Activated CD8-positive, alpha-beta memory T cell treated with anti-CD3 and anti-CD28 coated beads, Interleukin-2, amount 50 U/mL, for 24 hours (primary cell): ENCODE results near the gene ITK.

Experiments used
- DNase-seq: peaks from one replicate; pipeline ENCODE4 v3.0.0-alpha.2; 2020; ENCODE audit errors: extremely low read depth

The ITK gene

DNA sequence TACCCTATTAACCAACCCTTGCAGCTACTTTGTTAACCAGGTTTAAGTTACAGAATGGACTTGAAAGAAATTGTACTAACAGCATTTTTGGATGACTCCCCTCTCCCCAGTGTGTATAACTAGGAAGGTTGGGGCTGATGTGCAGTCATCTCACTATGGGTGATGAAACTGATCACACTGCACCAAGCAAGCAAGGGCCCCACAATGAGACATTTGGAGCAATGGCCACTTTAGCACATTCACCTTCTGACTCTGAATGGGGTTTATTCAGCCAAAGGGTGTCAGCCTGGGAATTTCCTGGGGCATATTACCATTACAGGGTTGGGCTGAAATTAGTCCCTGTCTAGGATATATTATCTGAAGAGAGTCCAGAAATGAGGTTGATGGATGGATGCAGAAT lies 66.6 kb downstream of the ITK start:
- no peak for DNase-seq

DNA sequence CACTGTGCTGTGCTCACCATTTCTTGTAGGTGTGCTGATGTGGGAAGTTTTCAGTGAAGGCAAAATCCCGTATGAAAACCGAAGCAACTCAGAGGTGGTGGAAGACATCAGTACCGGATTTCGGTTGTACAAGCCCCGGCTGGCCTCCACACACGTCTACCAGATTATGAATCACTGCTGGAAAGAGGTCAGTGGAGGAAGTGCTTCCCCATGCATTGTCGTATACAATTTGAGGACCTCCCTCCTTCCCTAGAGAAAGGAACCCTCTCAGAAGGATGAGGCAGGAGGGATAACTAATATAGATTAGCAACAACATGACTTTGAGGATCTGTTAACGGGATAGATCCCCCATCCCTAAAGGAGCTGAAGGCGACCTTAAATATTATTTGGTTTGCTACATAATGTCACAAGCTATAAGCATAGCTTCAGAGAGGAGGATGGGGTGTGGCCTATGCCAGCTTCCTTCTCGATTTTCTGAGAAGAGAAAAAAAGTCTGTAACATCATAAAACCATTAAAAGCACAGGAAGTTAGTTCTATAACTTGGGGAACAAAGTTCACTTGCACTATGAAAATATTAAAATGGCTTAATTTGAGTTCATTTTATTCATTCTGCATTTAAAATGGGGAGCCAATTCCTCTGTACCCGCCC lies 68.3 kb downstream of the ITK start:
- no peak for DNase-seq

DNA sequence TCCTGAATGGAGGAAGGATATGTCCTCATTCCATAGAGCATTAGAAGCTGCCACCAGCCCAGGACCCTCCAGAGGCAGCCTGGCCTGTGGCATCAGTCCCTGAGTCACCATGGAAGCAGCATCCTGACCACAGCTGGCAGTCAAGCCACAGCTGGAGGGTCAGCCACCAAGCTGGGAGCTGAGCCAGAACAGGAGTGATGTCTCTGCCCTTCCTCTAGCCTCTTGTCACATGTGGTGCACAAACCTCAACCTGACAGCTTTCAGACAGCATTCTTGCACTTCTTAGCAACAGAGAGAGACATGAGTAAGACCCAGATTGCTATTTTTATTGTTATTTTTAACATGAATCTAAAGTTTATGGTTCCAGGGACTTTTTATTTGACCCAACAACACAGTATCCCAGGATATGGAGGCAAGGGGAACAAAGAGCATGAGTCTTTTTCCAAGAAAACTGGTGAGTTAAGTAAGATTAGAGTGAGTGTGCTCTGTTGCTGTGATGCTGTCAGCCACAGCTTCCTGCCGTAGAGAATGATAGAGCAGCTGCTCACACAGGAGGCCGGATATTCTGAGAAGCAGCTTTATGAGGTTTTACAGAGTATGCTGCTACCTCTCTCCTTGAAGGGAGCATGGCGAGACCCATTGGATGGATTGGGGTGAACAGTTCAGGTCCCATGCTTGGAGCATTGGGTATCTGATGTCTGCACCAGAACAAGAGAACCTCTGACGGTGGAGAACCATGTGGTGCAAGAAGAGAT lies 72.2 kb downstream of the ITK start:
- DNase-seq: no peak

DNA sequence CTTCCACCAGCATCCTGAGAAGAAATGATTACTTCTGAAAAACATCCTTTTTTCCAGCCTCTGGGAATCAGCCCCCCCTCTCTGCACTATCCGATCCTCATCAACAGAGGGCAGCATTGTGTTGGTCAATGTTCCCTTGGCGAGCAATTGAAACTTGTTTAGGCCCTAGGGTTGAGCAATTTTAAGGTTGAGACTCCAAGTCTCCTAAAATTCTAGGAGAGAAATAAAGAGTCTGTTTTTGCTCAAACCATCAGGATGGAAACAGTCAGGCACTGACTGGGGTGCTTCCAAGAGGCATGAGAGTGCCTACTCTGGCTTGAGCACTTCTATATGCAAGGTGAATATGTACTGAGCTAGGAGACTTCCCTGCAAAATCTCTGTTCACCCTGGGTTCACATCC lies 72.9 kb downstream of the ITK start:
- no peak for DNase-seq

DNA sequence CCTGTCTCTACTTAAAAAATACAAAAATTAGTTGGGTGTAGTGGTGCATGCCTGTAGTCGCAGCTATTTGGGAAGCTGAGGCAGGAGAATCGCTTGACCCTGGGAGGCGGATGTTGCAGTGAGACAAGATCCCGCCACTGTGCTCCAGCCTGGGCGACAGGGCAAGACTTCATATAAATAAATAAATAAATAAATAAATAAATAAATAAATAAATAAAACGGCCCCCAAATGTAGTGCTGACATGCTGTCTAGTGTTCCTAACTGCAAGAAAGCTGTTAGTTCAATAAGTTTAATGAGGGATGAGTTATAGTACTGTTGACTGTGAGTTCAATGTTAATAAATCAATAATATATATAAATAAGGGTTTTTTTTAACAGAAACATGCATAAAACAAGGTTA lies 77.8 kb downstream of the ITK start:
- no peak for DNase-seq

DNA sequence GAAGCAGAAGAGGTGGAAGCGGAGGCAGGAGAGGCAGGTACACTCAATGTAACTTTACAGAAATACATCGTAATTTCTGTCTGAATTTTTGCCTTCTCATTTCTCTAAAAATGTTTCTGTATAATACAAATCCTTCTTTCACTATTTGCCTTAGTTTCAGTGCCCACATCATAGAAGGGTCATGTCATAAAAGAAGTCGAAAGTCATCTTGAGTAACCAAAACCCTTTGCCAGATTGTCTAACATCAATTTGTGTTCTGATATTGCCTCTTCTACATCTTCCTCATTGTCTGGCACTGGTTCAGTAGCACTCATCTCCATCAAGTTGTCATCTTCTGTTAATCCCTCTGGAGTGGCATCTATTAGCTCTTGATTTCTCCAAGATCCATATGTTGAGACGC lies 79.1 kb downstream of the ITK start:
- no peak for DNase-seq

DNA sequence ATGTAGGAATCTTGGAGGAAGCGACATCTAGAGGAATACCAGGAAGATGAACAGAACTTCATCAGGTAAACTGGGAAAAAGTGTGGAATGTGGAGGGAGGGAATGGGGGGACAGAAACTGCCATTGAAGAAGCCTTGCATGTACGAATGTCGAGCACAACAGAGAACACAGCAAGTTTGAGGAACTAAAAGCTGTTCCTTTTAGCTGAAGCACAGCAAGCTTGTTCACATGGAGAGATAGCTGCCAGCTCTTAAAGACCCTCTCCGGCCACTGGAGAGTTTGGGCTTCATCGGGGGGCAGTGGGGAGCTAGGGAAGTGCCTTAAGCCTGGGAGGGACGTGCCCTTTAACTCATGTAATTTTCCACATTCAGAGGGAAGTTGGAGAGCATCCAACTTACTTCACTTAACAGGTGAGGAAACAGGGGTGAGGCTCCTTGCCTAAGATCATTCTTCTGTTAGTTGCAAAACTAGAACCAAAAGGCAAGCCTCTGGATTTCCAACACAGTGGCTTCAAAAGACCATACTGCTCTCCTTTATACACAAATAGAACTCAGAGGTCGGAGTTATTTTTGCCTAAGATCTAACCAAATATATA lies 83.0 kb downstream of the ITK start:
- no peak for DNase-seq

DNA sequence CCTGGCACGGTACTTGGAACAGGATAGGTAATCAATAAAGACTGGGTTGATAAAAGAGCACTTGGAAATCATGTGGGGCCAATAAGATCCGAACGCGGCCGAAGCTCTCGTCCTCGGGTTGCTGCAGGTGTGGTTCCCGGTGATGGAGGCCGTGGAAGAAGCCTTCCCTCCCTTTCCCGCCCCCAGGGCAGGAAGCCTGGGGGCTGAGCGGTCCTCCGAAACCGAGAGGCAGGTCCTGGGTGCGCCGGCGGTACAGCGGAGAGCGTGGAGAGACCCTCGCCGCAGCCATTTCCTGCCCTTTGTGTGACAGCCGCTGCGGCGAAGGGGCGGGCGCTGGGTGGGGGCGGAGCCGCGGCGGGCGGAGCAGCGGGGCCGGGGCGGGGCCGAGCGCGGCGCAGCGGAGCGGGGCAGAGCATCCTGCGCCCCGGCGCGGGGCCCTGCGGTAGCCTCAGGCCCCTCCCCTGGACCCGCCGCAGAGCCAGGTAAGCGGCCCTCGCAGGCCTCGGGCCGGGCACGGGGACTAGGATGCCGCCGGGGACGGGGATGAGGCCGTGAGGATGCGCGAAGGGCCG lies 85.2 kb downstream of the ITK start, which contains the start of gene CYFIP2:
TSS of gene CYFIP2 (plus strand) at position 410 of the 572 bp plus-strand sequence. CDS start 19,239 bp downstream, outside the sequence.
- no peak for DNase-seq

DNA sequence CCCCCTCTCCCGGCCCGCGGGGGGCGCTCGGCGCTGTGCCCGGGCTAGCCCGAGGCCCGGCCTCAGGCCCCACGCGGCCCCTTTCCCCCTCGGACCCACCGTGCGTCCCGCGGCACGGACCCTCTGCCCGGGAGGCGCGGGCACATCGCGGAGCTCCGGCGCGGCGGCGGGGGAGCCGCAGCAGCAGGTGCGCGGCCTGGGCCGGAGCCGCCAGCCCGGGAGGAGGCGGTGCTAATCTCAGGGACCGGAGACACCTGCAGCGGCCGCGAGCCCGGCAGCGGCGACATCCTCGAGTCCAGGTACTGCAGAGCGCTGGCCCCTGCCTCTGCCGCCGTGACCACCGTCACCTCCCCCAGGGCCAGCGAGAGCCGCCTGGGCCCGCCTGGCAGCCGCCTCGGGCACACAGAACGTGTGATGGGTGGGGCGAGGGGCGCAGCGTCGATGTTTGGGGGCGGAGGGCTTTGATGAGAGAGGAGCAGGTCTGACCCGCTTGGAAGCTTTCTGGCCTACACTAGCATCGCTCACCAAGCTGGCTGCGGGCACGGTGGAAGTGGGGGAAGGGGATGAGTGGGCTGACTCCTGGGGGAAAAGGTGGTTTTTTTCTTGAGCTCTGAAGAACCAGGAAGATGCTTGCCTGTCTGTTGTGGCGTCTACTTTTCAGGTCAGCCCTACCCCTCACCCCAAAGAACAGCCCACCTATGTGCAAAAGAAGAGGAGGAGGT lies 85.8 kb downstream of the ITK start:
- DNase-seq: no peak

DNA sequence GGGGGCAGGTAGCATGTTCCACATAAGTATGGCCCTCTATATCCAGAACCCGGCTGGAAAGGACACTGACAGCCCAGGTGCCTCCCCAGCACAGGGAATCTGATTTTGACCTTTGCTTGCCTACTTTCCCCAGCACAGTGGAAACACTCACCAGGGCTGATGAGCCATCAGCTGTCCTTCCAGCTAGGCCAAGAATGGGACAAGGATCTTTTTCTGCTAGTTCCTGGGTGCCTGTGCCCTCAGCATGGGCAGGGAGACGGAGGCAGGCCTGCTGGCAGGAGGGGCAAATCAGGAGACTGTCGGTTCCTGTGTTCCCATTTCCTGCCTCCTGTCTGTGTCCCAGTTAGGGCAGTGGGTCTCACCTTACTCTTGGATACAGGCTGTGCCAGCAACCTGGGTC lies 86.4 kb downstream of the ITK start:
- no peak for DNase-seq

DNA sequence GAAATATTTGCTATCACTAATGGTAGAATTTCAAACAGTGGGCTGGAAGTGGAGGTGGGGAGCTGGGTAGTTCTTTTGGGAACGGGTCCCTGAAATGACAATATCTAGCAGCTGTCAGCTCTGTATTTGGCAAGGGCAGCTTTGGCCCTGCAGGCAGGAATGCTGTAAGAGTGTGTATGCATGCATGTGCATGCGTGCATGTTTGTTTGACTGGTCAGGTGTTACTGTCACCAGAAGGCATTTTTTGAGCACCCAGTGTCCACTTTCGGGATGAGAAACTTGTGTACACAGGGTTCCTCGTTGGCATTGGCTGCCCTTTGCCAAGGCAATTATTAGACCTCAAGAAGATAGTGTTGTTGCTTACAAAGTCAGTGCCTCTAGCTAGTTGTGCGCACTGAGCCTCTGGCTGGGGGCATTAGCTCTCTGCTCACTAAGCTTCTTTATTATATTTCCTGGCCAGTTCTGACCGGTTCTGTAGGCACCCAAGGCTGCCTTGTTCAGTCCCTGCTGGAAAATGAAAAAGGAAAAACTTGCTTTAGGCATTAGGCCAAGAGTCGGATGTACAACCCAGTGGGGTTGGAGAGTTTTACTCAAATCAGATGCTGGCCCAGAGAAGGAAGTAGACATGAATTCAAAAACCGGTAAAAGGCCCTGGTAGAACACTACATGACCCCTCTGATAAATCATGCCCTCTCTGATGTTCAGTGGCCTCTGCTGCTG lies 87.3 kb downstream of the ITK start:
- no peak for DNase-seq

DNA sequence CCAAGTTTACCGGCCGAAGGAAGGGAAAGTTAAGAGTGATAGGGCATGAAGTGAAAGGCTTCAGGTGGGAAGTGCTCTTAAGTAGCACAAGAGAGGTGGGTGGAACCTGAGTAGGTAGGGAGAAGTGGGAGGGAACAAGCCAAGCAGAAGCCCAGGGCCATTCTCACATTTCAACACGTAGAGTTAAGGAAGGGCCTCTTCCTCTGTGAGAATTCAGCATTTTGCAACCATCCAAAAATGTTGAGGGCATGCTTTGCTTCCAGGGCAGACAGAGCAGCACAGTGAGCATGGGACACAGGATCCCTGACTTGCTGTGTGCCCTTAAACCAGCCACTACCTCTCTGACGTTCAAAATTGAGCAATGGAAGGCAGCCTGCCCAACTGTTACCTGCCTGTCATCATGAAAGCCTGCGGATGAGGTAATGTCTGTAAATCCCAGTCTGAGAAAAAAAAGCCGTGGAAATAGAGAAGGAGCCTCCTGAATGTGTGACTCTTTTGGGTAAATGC lies 88.6 kb downstream of the ITK start:
- DNase-seq: no peak

DNA sequence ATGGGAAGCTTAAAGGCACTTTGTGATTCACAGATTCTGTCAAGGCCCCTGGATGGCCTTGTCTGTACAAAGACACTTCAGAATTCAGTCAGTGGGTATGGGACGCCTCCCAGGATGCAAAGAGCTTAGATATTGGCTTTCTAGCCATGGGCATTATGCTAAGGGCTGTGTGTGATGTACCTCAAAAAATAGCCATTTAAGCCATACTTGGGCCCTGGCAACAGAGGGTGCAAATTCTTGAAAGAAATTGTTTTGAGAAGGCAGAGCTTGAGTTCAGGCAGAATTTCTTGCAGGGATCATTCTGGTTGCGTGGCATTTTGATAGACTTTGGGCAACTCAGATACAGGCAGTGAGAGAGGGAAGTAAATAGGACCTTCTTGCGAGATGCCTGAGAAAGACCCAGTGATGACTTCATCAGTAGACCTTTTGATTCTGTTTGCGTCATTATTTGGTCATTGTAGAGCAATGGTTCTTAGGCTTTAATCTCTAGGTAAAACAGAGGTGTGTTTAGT lies 89.2 kb downstream of the ITK start:
- DNase-seq: no peak

DNA sequence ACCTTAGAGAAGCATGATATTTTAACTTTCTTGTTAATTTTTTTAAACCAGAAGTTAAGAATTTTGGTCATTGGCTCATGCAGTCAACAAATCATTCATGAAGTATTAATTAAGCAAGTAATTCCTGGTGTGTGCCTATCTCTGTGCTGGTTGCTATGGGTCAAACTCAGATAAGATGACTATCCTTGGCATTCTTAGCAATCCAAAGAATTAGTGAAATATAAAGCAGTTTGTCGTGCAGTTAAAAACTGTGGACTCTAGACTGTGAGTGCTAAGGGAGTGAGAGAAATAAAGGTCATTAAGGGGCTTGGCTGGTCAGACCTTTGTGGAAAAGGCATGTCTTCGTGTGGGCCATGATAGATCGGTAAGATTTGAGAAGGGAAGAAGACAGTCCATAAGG lies 90.1 kb downstream of the ITK start:
- DNase-seq: no peak

DNA sequence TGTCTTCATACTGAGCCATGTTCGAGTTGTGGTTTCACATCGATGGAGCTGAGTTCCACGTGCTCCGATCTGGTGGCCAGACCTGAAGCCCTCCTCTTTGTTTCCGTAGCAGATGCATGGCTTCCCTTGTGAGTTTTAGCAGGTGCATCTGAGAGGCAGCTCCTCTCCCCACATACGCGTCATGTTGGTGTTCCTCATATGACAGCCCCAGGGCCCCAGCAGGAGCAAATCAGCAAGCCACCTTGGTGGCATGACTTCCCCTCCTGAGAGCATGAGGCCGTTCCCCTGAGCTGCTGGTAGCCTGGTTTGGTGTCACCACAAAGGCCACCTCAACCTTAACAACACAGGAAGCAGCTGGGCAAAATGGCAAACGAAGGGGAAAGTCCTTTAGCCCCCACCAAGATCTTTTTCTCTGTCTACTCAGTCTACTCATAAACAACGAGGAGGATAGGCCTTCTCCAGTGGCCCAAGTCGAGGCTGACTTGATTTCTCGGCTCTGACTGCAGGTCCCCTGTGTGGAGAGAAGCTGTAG lies 91.2 kb downstream of the ITK start:
- DNase-seq: peak; percentile 70

DNA sequence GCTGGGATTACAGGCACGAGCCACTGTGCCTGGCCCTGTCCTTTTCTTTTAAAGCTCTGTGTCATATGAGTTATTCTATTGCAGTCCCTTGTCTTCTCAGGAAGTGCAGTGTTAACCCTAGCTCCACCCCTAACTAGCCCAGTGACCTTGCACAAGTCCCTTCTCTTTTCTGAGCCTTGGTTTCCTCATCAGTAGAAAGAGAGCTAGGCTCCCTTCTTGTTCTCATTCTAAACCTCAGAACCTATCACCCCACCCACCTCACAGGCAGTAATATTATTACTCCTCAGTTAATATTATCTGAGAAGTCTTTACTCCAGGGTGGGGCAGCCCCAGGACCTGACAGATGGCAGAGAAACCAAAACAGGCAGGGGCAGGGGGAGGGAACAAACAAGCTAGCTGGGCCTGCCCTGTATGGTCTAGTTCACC lies 92.5 kb downstream of the ITK start:
- no peak for DNase-seq

DNA sequence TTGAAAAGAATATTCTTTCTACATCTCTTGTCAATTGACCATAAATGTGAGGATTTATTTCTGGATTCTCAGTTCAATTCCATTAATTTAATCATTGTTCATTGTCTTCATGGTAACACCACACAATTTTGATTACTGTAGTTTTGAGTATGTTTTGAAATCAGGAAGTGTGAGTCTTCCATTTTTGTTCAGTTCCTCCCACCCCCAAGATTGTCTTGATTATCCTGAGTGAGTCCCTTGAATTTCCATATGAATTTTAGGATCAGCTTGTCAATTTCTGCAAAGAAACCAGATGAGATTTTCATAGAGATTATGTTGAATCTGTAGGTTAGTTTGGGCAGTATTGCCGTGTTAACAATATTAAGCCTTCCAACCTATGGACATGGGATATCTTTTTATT lies 94.8 kb downstream of the ITK start:
- DNase-seq: no peak

DNA sequence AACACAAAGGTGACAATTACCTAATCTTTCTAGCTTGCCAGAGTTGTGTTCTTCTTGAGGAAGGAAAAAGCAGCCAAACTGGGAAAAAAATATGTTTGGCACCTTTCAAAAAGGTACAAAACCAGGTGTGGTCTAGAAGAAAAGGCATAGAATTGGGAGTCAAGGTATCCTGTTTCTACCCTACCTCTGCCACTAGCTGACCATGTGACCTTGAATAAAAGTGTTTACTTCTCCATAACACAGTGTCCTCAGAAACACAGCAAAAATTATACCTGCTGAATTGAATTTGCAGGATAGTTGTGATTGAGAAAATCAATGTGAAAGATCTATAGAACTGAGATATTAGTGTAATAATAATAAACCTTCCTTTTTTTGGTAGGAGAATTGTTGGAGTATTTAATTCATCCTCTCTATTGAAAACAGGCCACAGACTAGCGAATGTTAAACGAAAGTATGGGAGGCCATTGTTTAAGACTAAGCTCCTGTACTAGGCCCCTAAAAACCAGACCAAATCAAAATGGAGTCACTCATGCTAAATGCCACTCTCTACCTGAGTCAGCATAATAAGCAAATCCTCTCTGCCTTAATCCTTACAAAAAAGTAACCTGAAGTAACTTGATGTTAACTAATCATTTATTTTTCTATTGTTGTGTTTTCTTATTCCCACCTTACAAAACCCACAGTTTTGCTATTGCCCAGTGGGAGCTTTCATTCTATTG lies 97.8 kb downstream of the ITK start:
- DNase-seq: no peak

DNA sequence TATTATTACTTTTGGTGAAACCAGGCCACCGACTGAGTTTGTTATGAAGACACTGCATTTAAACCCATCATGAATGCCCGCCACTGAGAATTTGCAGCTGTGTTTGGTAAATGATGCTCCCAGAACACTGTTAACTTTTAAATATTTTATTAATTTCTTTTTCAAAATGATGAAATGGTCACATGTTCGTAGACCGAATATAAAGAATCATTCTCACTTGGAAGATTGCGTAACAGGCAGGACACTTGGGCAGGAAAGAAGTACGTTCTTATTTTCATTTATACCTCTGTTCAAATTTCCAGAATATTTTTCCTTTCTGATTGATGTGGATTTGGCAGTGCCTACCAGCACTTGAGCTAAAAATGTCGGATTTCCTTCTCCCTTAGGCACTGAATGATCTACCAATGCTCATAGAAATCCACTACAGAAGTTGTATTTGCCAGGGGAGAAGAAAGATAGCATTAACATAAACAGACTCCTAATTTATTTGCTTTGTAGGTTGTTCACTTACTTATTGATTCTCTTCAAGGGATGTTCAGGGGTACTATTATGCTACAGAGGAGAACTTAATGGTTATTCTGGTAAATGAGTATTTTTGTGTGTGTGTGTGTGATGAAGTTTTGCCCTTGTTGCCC lies 99.1 kb downstream of the ITK start:
- no peak for DNase-seq

DNA sequence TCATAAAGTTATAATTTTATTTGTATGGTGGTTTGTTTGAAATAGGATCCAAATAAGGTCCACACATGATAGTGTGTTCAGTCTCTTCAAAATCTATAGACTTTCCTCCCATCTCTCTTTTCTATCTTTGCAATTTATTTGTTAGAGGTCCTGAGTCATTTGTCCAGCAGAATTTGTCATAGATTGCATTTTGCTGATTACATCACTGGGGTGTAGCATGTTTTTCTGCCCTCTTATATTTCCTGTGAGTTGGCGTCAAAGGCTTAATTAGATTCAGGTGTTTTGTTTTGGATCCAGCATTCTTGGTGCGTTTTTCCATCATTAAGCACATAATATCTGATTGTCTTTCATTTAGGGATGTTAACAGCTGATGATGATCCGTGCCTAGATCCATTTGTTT lies 100.3 kb downstream of the ITK start:
- no peak for DNase-seq
